ENCODE measurements around the gene STX10. TPM values are rescaled to one million over a fixed set of nuclear protein-coding genes. Genes with fewer than 3 reads are reported as not detected.

STX10 gene
- total and polyA plus RNA-seq, 8 donors, result 14.0 to 73.5 (median 17.2) TPM

DNA sequence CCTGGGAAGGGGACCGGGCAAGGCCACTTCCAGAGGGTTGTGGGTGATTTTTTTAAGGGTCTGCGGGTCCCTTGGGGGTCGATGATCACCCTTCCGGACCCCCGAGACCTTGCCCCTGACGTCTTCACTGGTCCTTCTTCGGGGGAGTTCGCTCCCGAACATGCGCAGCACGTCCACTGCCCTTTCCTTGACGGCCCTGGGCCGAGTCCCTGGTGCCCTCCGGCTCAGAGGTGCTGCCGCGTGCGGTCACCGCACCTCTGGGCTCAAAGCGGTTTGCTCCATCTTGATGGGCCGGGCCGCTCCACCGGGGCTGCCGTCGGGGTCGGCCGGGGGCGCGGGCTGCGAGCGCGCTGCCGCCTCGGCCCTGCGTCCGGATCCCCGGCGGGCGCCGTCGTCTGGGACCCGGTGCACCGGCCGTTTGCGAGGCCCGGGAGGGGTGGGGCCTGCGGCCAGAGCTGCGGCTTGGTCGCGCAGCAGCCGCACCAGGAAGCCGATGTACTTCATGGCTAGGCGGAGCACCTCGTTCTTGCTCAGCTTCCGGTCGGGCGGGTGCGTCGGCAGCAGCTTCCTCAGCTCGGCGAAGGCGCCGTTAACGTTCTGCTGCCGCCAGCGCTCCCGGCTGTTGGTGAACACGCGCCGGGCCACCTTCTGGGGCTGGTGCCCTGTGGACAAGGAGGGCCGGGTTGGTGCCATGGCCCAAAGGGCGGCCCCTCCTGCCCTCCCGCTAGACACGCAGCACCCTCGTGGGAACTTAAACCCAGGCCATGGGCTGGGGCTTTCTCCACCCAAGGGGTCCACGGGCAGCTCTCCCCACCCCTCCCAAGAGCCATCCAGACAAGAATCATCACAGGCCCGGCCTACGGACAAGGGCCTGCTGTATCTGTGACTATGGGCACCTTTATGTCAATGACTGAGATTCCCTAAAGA lies 50.8 kb downstream of the STX10 start:
- Histone ChIP-seq H3K4me3 (peak overlapping the region in 1 of 4 donors; percentile 22), H3K9me3 (no peaks in the 10 kb centered on the region), H3K27me3 (no peaks in the 10 kb centered on the region), H3K4me1 (peaks cover 0 to 7% (median 0%) of the 10 kb centered on the region in 3 donors), H3K36me3 (peaks cover 0 to 10% (median 0%) of the 10 kb centered on the region in 3 donors), H3K27ac (peak overlapping the region in 3 of 4 donors; percentile 5 to 68 (median 64))
- TF ChIP-seq, protein P1, sequence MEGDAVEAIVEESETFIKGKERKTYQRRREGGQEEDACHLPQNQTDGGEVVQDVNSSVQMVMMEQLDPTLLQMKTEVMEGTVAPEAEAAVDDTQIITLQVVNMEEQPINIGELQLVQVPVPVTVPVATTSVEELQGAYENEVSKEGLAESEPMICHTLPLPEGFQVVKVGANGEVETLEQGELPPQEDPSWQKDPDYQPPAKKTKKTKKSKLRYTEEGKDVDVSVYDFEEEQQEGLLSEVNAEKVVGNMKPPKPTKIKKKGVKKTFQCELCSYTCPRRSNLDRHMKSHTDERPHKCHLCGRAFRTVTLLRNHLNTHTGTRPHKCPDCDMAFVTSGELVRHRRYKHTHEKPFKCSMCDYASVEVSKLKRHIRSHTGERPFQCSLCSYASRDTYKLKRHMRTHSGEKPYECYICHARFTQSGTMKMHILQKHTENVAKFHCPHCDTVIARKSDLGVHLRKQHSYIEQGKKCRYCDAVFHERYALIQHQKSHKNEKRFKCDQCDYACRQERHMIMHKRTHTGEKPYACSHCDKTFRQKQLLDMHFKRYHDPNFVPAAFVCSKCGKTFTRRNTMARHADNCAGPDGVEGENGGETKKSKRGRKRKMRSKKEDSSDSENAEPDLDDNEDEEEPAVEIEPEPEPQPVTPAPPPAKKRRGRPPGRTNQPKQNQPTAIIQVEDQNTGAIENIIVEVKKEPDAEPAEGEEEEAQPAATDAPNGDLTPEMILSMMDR (IDR thresholded peaks at IDR 0.05), result no peak
- ATAC-seq (peak in 2 of 4 donors; percentile 14 to 20), FAIRE-seq (no peak), DNase-seq (peak in 1 of 6 donors; percentile 67)
- intact Hi-C loops (cut with DNase I), result no loop called here
- 32 to 40% methylated on average over 58 to 77 of the region's 77 CpGs for WGBS, 2 donors

DNA sequence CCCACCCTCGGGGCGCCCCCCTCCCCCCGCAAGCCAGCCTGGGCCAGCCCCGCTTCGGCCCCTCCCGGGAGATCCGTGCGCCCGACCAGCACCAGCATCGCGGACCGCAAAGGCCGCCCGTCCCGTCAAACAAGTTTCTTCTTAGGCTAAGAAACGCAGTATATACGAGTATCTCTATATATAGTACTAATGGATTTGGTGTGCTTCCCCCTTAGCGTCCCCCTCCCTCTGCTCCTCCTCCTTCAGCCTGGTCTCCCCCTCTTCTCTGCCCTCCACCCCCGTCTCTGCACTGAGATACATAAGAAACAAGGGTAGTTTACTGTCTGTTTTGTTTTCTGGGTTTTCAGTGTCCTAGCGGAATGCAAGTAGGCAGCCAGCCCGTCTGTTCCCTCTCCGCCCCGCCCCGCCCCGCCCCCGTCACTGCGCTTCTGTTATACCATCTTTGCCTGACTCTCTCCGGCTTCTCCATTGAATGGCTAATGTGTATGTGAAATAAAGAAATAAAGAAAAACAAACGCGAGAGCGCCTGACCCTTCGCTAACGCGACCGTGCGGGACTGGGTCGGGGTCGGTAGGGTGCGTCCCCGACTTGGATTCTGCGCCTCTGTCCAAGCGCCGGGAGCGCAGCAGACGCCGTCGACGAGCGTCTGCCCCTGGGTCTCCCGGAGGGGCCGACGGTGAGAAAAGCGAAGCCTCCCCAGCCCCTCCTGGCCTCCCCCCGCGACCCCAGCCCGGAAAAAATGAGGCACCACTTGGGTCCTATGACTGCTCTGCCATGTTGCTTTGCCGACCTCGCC lies 51.7 kb downstream of the STX10 start:
- FAIRE-seq (no peak), DNase-seq (no peak), ATAC-seq (peak in 1 of 4 donors; percentile 3)
- WGBS, 2 donors, result 11% methylated on average over 52 to 58 of the region's 58 CpGs
- Histone ChIP-seq H3K27me3 (no peaks in the 10 kb centered on the region), H3K27ac (peak overlapping the region in 2 of 4 donors; percentile 36 to 64), H3K4me3 (peak overlapping the region in 1 of 4 donors; percentile 22), H3K36me3 (peaks cover 0 to 10% (median 0%) of the 10 kb centered on the region in 3 donors), H3K9me3 (no peaks in the 10 kb centered on the region), H3K4me1 (peaks cover 0 to 7% (median 0%) of the 10 kb centered on the region in 3 donors)
- intact Hi-C loops (cut with DNase I), result no loop called here
- TF ChIP-seq, protein P1 (IDR thresholded peaks at IDR 0.05), result no peak

GRCh38 chr19:13097463-13098258 lies 52.5 kb downstream of the STX10 start:
- intact Hi-C loops (cut with DNase I), result no loop called here
- peak in 1 of 6 donors; percentile 81 for DNase-seq
- WGBS, 2 donors, result 13 to 20% methylated on average over 65 to 69 of the region's 69 CpGs
- Histone ChIP-seq H3K36me3 (peaks cover 0 to 10% (median 0%) of the 10 kb centered on the region in 3 donors), H3K4me1 (peaks cover 0 to 4% (median 0%) of the 10 kb centered on the region in 3 donors), H3K4me3 (peak overlapping the region in 1 of 4 donors; percentile 10), H3K27me3 (no peaks in the 10 kb centered on the region), H3K27ac (peak overlapping the region in 2 of 4 donors; percentile 36 to 50), H3K9me3 (no peaks in the 10 kb centered on the region)
- no peak for FAIRE-seq
- peak in 1 of 4 donors; percentile 2 for ATAC-seq
- TF ChIP-seq, protein P1 (IDR thresholded peaks at IDR 0.05), result no peak

GRCh38 chr19:13097033-13097462 lies 53.1 kb downstream of the STX10 start:
- peak overlapping the region in 2 of 4 donors; percentile 23 to 28 for H3K27ac ChIP-seq
- H3K27me3 ChIP-seq, result no peaks in the 10 kb centered on the region
- TF ChIP-seq, protein P1 (IDR thresholded peaks at IDR 0.05), result no peak
- H3K36me3 ChIP-seq, result peaks cover 0 to 10% (median 0%) of the 10 kb centered on the region in 3 donors
- 50 to 58% methylated on average over 20 of the region's 20 CpGs for WGBS, 2 donors
- no peaks in the 10 kb centered on the region for H3K4me1 ChIP-seq
- intact Hi-C loops (cut with DNase I), result no loop called here
- H3K4me3 ChIP-seq, result no peak overlapping the region
- no peak for FAIRE-seq
- no peak for DNase-seq
- H3K9me3 ChIP-seq, result no peaks in the 10 kb centered on the region
- no peak for ATAC-seq
